Natural killer cell treated with Interleukin-12 subunit alpha and Interleukin-12 subunit beta and Interleukin-15 and Interleukin-18, amount 100 ng/mL, for 72 hours (primary cell): Measurements from ENCODE around the gene PPIE. TPM values are rescaled to one million over a fixed set of nuclear protein-coding genes. Genes with fewer than 3 reads are reported as not detected.

Experiments used
- ATAC-seq, 2 donors: fragments of 150-1000 bp; cut with Tn5 transposase in 1 of 2; sonication (Bioruptor Pico), chemical (Tn5 transposase) in 1 of 2; 2 replicates each; pipeline ENCODE4 v1.10.0; 2021
- DNase-seq: peaks from one replicate; pipeline ENCODE4 v3.0.0; 2022; ENCODE audit warnings: low spot score
- H3K27ac Mint-ChIP-seq, 2 donors: 1 replicate in 1 of 2; 2 replicates in 1 of 2; pipeline ENCODE4 v1.8.0; 2022; ENCODE audit warnings: mixed read lengths in 2 of 2, mild to moderate bottlenecking in 1 of 2, moderate library complexity in 1 of 2
- H3K27me3 Mint-ChIP-seq, 2 donors: 1 replicate in 1 of 2; 2 replicates in 1 of 2; pipeline ENCODE4 v1.8.0; 2022; ENCODE audit warnings: mixed read lengths in 2 of 2
- H3K36me3 Mint-ChIP-seq: one replicate; pipeline ENCODE4 v1.8.0; 2022; ENCODE audit warnings: mixed read lengths
- H3K4me1 Mint-ChIP-seq, 2 donors: 1 replicate in 1 of 2; 2 replicates in 1 of 2; pipeline ENCODE4 v1.8.0; 2022; ENCODE audit warnings: low read depth in 2 of 2, mixed read lengths in 2 of 2, mild to moderate bottlenecking in 1 of 2
- H3K4me3 Mint-ChIP-seq: one replicate; pipeline ENCODE4 v1.8.0; 2022; ENCODE audit warnings: mixed read lengths
- H3K9me3 Mint-ChIP-seq: 2 replicates; pipeline ENCODE4 v1.8.0; 2022; ENCODE audit warnings: mixed read lengths
- total RNA-seq, 2 donors: library from RNA; stranded (reverse); gene quantifications; one replicate each; pipeline ENCODE4 v1.2.3, GENCODE V29; 2022

PPIE gene
- total RNA-seq, 2 donors from 2014 or later, result 60.0 to 61.2 TPM

DNA sequence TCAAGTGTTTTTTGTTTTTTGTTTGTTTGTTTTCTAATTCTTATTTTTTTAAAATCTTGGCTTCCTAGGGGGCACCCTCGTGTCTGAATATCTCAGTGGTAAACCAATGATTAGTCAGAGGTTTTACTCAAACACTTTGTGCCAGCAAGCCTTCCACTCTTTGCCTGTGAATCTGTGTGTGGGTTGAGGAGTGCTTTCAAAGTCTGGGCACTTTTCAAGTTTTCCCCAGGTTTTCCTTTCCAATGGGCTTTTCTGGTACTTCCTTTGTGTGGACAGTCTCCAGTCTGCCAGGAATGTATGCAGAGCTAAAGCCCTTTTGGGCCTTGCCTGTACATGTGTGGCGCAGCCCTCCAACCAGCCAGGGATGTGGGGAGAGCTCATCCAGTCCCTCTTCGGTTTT lies 9.7 kb upstream of the PPIE start:
- H3K4me1 Mint-ChIP-seq, result peaks cover 13 to 16% of the 10 kb centered on the region in 2 donors
- H3K36me3 Mint-ChIP-seq, result no peaks in the 10 kb centered on the region
- no peak overlapping the region for H3K4me3 Mint-ChIP-seq
- ATAC-seq (no peak), DNase-seq (no peak)
- H3K27ac Mint-ChIP-seq, result no peak overlapping the region
- H3K9me3 Mint-ChIP-seq, result no peaks in the 10 kb centered on the region
- peaks cover 45 to 49% of the 10 kb centered on the region in 2 donors for H3K27me3 Mint-ChIP-seq

- Mint-ChIP-seq H3K36me3 (no peaks in the 10 kb centered on the region), H3K9me3 (no peaks in the 10 kb centered on the region), H3K27ac (no peak overlapping the region), H3K4me1 (peaks cover 13 to 16% of the 10 kb centered on the region in 2 donors), H3K27me3 (peaks cover 40 to 45% of the 10 kb centered on the region in 2 donors), H3K4me3 (no peak overlapping the region)
- ATAC-seq (no peak), DNase-seq (no peak)
Observed at GRCh38 chr1:39729842-39730241, 8.8 kb upstream of the PPIE start.

DNA sequence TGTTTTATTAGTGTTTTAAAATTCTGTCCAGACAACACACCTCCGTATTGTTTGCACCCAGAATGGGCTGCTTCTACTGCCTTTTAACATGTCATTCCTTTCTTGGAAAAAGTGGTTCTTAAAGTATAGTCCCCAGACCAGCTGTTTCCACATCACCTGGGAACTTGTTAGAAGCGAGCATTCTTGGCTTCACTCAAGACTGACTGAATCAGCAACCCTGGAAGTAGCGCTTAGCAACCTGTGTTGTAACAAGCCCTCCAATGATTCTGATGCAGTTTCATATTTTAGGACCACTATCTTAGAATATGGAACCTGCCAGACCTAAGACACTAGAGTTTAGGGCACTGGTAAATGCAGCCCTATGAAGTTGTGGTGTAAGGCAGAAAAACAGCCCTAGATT lies 6.0 kb upstream of the PPIE start:
- Mint-ChIP-seq H3K27ac (no peak overlapping the region), H3K27me3 (peaks cover 26 to 27% of the 10 kb centered on the region in 2 donors), H3K4me3 (no peak overlapping the region), H3K36me3 (no peaks in the 10 kb centered on the region), H3K9me3 (peaks cover 5% of the 10 kb centered on the region), H3K4me1 (peaks cover 21 to 29% of the 10 kb centered on the region in 2 donors)
- DNase-seq (no peak), ATAC-seq (no peak)

GRCh38 chr1:39733161-39733560 lies 5.5 kb upstream of the PPIE start:
- ATAC-seq (no peak), DNase-seq (no peak)
- Mint-ChIP-seq H3K4me1 (peaks cover 21 to 28% of the 10 kb centered on the region in 2 donors), H3K27ac (no peak overlapping the region), H3K36me3 (no peaks in the 10 kb centered on the region), H3K9me3 (peaks cover 5% of the 10 kb centered on the region), H3K27me3 (peaks cover 22 to 23% of the 10 kb centered on the region in 2 donors), H3K4me3 (no peak overlapping the region)

DNA sequence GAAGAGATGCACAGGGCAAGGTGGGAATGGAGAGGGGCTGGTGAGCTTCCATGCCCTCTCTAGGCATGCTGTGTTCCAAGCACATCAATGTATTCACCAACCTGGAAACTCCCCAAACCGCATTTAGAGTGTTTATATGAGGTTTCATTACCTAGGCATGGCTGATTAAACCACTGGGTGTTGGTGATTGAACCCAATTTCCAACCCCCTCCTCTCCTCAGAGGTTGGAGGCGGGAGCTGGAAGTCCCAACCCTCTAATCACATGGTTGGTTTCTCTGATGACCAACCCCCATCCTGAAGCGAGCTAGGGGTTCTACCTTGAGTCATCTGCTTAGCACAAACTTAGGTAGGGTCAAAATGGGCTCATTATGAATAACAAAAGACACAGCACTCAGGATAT lies 3.0 kb upstream of the PPIE start:
- H3K4me3 Mint-ChIP-seq, result no peak overlapping the region
- DNase-seq (no peak), ATAC-seq (no peak)
- H3K4me1 Mint-ChIP-seq, result peaks cover 35 to 37% of the 10 kb centered on the region in 2 donors
- no peak overlapping the region for H3K27ac Mint-ChIP-seq
- peaks cover 0 to 7% of the 10 kb centered on the region in 2 donors for H3K27me3 Mint-ChIP-seq
- no peaks in the 10 kb centered on the region for H3K36me3 Mint-ChIP-seq
- H3K9me3 Mint-ChIP-seq, result peaks cover 5% of the 10 kb centered on the region

DNA sequence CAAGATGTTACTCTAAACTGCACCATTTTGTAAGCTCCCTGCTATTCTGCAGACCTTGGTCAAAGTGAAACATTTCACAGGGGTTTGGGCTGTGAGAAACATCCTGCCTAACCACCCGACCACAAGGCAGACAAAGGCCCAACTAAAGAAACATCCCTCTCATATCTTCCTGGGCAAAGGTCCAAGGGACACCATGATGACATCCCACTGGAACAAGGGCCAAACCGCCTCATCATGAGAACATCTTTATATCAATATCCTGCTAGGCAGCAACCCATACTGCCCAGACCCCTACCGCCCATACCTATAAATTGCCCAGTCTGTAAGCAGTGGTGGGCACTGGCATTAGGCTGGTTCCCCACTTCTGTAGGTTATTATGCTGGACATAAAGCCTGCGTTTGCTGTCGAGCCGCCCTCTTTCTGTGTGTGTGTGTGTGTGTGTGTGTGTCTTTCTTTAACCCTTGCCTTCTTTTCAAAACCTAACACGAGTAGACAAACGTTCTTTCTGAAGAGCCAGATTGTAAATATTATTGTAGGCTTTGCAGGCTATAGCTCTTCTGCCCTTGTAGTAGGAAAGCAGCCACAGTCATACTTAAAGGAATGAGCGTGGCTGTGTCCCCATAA lies 1.0 kb upstream of the PPIE start:
- H3K27ac Mint-ChIP-seq, result peak overlapping the region; percentile 76 to 92
- peak; percentile 66 for DNase-seq
- peak; percentile 17 to 31 for ATAC-seq

DNA sequence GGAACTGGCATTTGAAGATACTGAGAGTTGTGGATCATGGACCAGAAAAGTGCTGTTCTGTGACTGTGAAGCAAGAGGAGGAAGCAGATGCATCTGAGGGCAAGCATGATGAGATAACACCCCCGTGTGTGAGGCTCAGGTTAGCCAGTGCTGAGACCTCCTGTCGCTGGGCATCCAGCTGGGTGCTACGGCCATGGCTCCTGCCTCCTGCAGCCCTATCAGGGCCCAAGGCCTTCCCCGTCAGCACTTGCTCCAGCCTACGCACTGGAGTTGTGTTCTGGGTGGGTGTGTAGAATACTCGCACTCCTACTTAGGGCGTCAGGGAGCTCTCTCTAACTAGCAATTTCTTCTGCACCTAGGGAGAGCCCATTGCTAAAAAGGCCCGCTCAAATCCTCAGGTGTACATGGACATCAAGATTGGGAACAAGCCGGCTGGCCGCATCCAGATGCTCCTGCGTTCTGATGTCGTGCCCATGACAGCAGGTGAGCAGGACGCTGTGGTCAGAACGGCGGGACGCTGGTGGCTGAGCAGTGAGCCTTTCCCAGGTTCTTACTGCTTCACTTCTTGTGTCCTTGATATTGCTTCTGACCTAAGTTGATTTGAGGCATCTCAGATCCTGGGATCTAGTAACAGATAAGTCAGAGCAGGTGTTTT lies 6.5 kb downstream of the PPIE start:
- H3K27ac Mint-ChIP-seq, result no peak overlapping the region
- no peaks in the 10 kb centered on the region for H3K9me3 Mint-ChIP-seq
- no peak for DNase-seq
- no peak overlapping the region for H3K4me3 Mint-ChIP-seq
- ATAC-seq, result no peak
- peaks cover 40% of the 10 kb centered on the region for H3K36me3 Mint-ChIP-seq
- H3K4me1 Mint-ChIP-seq, result peaks cover 5 to 13% of the 10 kb centered on the region in 2 donors
- H3K27me3 Mint-ChIP-seq, result no peaks in the 10 kb centered on the region

More for the DNA sequence above, 1.0 kb upstream of the PPIE start:
- Mint-ChIP-seq H3K4me3 (peak overlapping the region; percentile 90), H3K36me3 (peaks cover 10% of the 10 kb centered on the region), H3K9me3 (peaks cover 5% of the 10 kb centered on the region), H3K27me3 (peaks cover 0 to 4% of the 10 kb centered on the region in 2 donors), H3K4me1 (peaks cover 40 to 41% of the 10 kb centered on the region in 2 donors)

GRCh38 chr1:39751595-39751994 lies 12.9 kb downstream of the PPIE start:
- no peak overlapping the region for H3K4me3 Mint-ChIP-seq
- H3K4me1 Mint-ChIP-seq, result peaks cover 0 to 10% of the 10 kb centered on the region in 2 donors
- peaks cover 30% of the 10 kb centered on the region for H3K36me3 Mint-ChIP-seq
- ATAC-seq, result no peak
- no peaks in the 10 kb centered on the region for H3K9me3 Mint-ChIP-seq
- DNase-seq, result no peak
- H3K27me3 Mint-ChIP-seq, result no peaks in the 10 kb centered on the region
- no peak overlapping the region for H3K27ac Mint-ChIP-seq

DNA sequence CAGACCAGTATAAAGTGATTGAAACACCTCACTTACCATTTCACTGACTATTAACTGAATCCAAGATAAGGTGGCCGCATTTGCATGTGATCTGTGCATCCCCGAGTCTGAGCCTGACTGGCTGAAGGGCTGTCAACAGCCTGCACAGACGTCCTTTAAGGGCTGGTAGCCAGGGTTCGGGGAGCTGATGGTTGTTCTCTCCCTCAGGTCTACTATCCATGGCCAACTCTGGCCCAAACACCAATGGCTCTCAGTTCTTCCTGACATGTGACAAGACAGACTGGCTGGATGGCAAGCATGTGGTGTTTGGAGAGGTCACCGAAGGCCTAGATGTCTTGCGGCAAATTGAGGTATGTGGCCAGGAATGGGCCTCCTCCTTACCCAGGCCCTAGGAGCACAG lies 14.0 kb downstream of the PPIE start:
- Mint-ChIP-seq H3K9me3 (no peaks in the 10 kb centered on the region), H3K4me3 (no peak overlapping the region), H3K27ac (no peak overlapping the region), H3K27me3 (no peaks in the 10 kb centered on the region), H3K36me3 (peaks cover 29% of the 10 kb centered on the region), H3K4me1 (peaks cover 0 to 10% of the 10 kb centered on the region in 2 donors)
- DNase-seq (no peak), ATAC-seq (no peak)

DNA sequence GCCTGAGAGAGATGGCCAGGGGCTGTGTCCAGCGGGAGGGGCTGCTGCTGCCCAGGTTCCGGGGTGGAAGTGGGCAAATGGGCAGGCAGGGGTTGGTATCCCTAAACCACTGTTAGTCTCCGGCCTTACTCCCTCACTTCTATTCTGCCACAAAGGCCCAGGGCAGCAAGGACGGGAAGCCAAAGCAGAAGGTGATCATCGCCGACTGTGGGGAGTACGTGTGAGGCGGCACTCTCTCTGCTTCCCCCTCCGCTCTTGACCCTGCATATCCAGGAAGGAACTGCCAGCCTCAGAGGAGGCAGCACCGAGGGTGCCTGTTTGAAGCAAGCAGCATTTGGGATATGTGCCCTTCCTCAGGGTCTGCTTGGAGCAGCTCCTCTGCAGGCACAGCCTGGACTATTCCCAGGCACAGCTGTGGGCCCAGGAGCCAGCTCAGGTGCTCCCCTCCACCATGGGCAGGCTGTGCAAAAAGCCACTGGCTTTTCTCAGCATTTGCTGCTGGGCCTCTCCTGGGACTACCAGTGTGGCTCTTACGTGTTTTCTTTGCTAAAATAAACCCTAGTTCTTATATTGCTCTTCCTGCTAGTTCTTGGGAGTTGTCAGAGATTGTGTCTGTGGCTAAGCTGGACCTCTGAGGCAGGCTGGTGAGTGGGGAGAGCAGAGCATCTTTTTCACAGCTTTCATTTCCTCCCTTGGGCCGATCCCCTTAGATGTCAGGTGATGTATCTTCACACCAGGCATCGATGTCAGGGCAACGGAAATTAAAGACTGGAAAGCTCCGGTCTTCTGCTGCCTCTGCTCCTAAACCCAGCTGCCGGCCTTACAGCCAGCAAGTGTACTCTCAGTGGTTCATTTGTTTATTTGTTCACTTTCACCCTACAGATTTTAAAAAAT lies 14.7 kb downstream of the PPIE start:
- peaks cover 0 to 10% of the 10 kb centered on the region in 2 donors for H3K4me1 Mint-ChIP-seq
- ATAC-seq, result no peak
- no peak for DNase-seq
- H3K9me3 Mint-ChIP-seq, result no peaks in the 10 kb centered on the region
- H3K4me3 Mint-ChIP-seq, result no peak overlapping the region
- peak overlapping the region in 1 of 2 donors; percentile 35 for H3K27ac Mint-ChIP-seq
- H3K27me3 Mint-ChIP-seq, result no peaks in the 10 kb centered on the region
- peaks cover 30% of the 10 kb centered on the region for H3K36me3 Mint-ChIP-seq

- H3K4me3 Mint-ChIP-seq, result no peak overlapping the region
- peaks cover 0 to 10% of the 10 kb centered on the region in 2 donors for H3K4me1 Mint-ChIP-seq
- H3K9me3 Mint-ChIP-seq, result no peaks in the 10 kb centered on the region
- H3K27ac Mint-ChIP-seq, result peak overlapping the region in 1 of 2 donors; percentile 35
- ATAC-seq (no peak), DNase-seq (no peak)
- H3K36me3 Mint-ChIP-seq, result peaks cover 30% of the 10 kb centered on the region
- no peaks in the 10 kb centered on the region for H3K27me3 Mint-ChIP-seq
Observed at GRCh38 chr1:39754026-39754570, 15.4 kb downstream of the PPIE start.

- Mint-ChIP-seq H3K36me3 (peaks cover 21% of the 10 kb centered on the region), H3K27ac (no peak overlapping the region), H3K9me3 (no peaks in the 10 kb centered on the region), H3K4me1 (peaks cover 0 to 10% of the 10 kb centered on the region in 2 donors), H3K4me3 (no peak overlapping the region), H3K27me3 (no peaks in the 10 kb centered on the region)
- DNase-seq (no peak), ATAC-seq (no peak)
Observed at GRCh38 chr1:39754906-39755504, 16.3 kb downstream of the PPIE start.

DNA sequence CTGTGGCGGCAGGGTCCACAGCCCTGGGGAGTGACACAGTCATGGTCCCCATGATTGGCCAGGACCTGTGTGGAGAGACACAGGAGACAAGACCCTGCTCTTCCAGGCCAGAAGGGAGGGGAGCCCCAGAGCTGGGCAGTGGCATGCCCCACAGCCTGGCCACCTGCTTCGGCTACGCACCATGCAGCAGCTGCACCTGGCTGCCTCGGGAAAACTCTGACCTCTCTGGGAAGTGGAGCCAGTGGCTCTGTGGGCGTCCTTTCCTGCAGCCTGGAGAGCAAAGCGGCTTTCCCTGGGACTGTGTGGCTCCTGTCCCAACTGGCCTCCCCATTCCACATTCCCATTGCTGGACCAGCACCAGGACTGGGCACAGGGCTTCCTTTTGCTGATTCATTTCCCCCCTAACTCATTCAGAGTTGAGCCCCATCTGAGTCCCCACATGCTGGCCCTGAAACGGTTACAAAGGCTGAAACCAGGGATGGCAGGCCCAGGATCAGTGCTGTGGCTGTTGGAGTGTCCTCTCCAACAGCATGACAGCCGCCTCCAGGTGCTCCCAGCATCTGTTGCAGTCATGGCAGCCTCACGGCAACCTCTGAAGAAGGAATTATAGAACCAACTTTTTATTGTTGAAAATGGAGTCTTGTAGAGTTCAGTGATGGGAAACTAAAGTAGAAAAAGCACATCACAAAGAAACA lies 17.4 kb downstream of the PPIE start:
- no peaks in the 10 kb centered on the region for H3K9me3 Mint-ChIP-seq
- H3K27me3 Mint-ChIP-seq, result no peaks in the 10 kb centered on the region
- peak in 1 of 2 donors; percentile 18 for ATAC-seq
- DNase-seq, result peak; percentile 46
- no peak overlapping the region for H3K4me3 Mint-ChIP-seq
- no peak overlapping the region for H3K27ac Mint-ChIP-seq
- peaks cover 12% of the 10 kb centered on the region for H3K36me3 Mint-ChIP-seq
- peaks cover 0 to 8% of the 10 kb centered on the region in 2 donors for H3K4me1 Mint-ChIP-seq
